DND-41 (cell line): ENCODE data around the gene CYREN.

Experiments used
- ATAC-seq: fragments of 200-7000 bp; cut with Tn5 transposase; 3 replicates; pipeline ENCODE4 v1.9.1; 2021; ENCODE audit warnings: low read depth; ENCODE audit not compliant: insufficient read depth
- DNase-seq: peaks from one replicate; pipeline ENCODE4 v3.0.0-alpha.2; 2020
- H2AFZ ChIP-seq: 2 replicates; pipeline ENCODE4 v1.6.0; 2012; ENCODE audit warnings: low read depth, low read length
- H3K27ac ChIP-seq: 2 replicates; pipeline ENCODE4 v1.5.1; 2012; ENCODE audit warnings: low read length, inconsistent platforms
- H3K27me3 ChIP-seq: fragments of 200-600 bp; sonication (generic); 2 replicates; pipeline ENCODE4 v1.6.0; 2012; ENCODE audit warnings: low read length, mild to moderate bottlenecking, inconsistent platforms; ENCODE audit not compliant: insufficient read depth, poor library complexity
- H3K36me3 ChIP-seq: 2 replicates; pipeline ENCODE4 v1.5.1; 2012; ENCODE audit warnings: low read length, inconsistent platforms; ENCODE audit not compliant: insufficient read depth
- H3K4me1 ChIP-seq: 2 replicates; pipeline ENCODE4 v1.5.1; 2012; ENCODE audit warnings: mild to moderate bottlenecking, low read length; ENCODE audit not compliant: insufficient read depth
- H3K4me2 ChIP-seq: 2 replicates; pipeline ENCODE4 v1.6.0; 2012; ENCODE audit warnings: mild to moderate bottlenecking, moderate library complexity, low read length, inconsistent platforms; ENCODE audit not compliant: insufficient read depth
- H3K4me3 ChIP-seq, 2 experiments: fragments of 200-600 bp in 1 of 2; shearing (Covaris generic) in 1 of 2; 2 replicates each; pipeline ENCODE4 v1.5.1; 2012 to 2016; ENCODE audit warnings: inconsistent platforms in 2 of 2, low read length in 2 of 2, mild to moderate bottlenecking in 2 of 2, low read depth in 1 of 2, moderate library complexity in 1 of 2
- H3K79me2 ChIP-seq: 2 replicates; pipeline ENCODE4 v1.6.0; 2012; ENCODE audit warnings: low read length, inconsistent platforms; ENCODE audit not compliant: insufficient read depth
- H3K9ac ChIP-seq: 2 replicates; pipeline ENCODE4 v1.6.0; 2012; ENCODE audit warnings: low read depth, mild to moderate bottlenecking, inconsistent platforms, low read length, moderate library complexity
- H3K9me3 ChIP-seq: 2 replicates; pipeline ENCODE4 v1.5.1; 2012; ENCODE audit warnings: low read length, moderate library complexity, mild to moderate bottlenecking, inconsistent platforms; ENCODE audit not compliant: insufficient read depth, severe bottlenecking
- H4K20me1 ChIP-seq: 2 replicates; pipeline ENCODE4 v1.6.0; 2012; ENCODE audit warnings: low read length; ENCODE audit not compliant: insufficient read depth
- EZH2 ChIP-seq: IDR thresholded peaks from 3 replicates; pipeline ENCODE4 v1.6.1; 2012; ENCODE audit warnings: borderline replicate concordance, low read depth, mild to moderate bottlenecking, moderate library complexity, low read length, inconsistent platforms; ENCODE audit not compliant: severe bottlenecking
- TF ChIP-seq, protein P1 (sequence below): IDR thresholded peaks from 2 replicates; pipeline ENCODE4 v1.5.1; 2012; ENCODE audit warnings: borderline replicate concordance, low read length, moderate library complexity, mild to moderate bottlenecking; ENCODE audit not compliant: poor library complexity, severe bottlenecking; ENCODE audit errors: extremely low read depth

Gene CYREN

DNA sequence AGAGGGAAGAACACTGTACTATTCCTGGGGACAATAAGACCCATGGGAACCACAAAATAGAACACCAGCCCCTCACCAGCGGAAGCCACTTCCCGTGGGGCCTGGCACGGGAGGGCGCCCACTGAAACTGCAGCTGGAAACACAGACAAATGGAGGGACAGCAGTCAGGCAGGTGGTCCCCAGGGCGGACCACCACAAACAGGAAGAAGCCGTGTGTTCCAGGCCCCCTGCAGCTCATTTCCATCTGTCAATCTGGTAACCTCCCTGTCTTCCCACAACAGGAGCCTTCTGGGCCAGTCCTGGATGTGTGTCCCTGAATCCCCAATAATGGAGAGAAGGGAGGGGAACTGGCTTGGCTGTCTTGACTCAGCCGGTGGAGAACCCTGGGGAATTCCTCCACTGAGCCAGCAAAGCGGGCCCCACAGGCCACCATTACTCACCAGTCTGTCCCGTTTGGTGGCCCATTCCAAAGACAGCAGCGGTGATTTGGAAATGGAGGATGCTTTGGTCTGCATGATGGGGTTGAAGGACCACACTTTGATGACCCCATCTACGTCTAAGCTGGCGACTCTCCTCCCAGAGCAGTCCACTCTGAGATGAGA is 24.1 kb upstream of the CYREN start:
- Histone ChIP-seq H3K27ac (no peak overlapping the region), H3K9ac (no peak overlapping the region), H3K4me3 (no peak overlapping the region), H3K79me2 (no peaks in the 10 kb centered on the region), H2AFZ (no peak overlapping the region), H4K20me1 (no peaks in the 10 kb centered on the region), H3K27me3 (no peaks in the 10 kb centered on the region), H3K4me2 (no peak overlapping the region), H3K9me3 (no peaks in the 10 kb centered on the region), H3K4me1 (no peaks in the 10 kb centered on the region), H3K36me3 (peaks cover 41% of the 10 kb centered on the region)
- no peak for DNase-seq
- TF ChIP-seq EZH2, result no peak
- TF ChIP-seq, protein P1, sequence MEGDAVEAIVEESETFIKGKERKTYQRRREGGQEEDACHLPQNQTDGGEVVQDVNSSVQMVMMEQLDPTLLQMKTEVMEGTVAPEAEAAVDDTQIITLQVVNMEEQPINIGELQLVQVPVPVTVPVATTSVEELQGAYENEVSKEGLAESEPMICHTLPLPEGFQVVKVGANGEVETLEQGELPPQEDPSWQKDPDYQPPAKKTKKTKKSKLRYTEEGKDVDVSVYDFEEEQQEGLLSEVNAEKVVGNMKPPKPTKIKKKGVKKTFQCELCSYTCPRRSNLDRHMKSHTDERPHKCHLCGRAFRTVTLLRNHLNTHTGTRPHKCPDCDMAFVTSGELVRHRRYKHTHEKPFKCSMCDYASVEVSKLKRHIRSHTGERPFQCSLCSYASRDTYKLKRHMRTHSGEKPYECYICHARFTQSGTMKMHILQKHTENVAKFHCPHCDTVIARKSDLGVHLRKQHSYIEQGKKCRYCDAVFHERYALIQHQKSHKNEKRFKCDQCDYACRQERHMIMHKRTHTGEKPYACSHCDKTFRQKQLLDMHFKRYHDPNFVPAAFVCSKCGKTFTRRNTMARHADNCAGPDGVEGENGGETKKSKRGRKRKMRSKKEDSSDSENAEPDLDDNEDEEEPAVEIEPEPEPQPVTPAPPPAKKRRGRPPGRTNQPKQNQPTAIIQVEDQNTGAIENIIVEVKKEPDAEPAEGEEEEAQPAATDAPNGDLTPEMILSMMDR, result no peak
- ATAC-seq, result no peak

DNA sequence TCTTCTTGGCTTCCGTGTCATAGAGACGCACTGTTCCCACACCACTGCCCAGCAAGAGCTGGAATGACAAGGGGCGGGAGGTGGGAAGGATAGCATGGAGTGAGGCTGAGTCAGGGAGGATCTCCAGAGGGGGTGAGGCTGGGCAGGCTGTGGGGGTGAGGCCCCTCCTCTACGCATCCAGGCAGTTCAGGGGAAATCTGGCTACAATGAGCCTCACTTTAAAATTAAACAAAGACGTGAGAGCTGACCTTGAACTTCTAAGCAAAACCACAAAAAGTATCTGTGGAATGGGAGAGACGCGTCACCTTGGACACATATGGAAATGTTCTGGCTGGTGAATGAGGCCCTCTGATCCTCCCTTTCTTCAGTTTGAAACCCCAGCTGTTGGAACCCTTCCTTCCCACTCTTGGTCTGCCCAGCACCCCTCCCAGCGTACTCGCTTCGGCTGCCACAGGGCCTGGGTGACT is 23.1 kb upstream of the CYREN start:
- no peak for DNase-seq
- no peak for ATAC-seq
- Histone ChIP-seq H3K9ac (no peak overlapping the region), H3K79me2 (no peaks in the 10 kb centered on the region), H3K9me3 (no peaks in the 10 kb centered on the region), H3K4me3 (no peak overlapping the region), H3K36me3 (peaks cover 50% of the 10 kb centered on the region), H3K4me1 (no peaks in the 10 kb centered on the region), H3K27ac (no peak overlapping the region), H4K20me1 (no peaks in the 10 kb centered on the region), H2AFZ (no peak overlapping the region), H3K27me3 (no peaks in the 10 kb centered on the region), H3K4me2 (no peak overlapping the region)
- TF ChIP-seq, protein P1, result no peak
- TF ChIP-seq EZH2, result no peak

DNA sequence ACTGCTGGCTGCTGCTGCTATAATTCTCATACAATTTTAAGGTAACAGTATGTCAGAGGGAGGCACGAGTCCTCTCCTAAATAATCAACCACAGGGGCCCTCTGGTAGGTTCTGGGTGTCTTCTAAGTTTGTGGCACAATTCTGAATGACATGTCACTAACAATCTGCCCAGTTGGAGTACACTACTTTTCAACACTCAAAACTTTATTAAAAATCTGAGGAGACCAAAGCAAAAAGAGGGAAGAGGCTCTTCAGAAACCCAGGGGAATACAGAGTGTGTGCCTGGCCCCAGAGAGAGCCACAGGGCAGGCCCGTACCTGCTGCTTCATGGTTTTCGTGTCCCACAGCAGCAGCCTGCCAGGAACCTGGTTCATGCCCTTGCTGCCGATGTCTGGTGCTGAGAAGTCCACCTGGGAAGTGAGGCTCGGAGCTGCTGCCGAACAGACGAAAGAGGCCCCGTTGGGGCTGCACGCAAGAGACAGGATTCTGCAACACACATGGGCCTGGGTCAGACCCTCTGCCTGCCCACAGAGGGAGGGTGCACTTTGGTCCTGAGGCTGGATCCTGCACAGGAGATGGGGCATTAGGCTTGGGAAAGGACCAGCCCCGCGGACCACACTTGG is 22.5 kb upstream of the CYREN start:
- TF ChIP-seq, protein P1, result no peak
- TF ChIP-seq EZH2, result no peak
- no peak overlapping the region for H3K4me2 ChIP-seq
- no peak overlapping the region for H3K9ac ChIP-seq
- no peaks in the 10 kb centered on the region for H3K79me2 ChIP-seq
- H3K9me3 ChIP-seq, result no peaks in the 10 kb centered on the region
- H3K36me3 ChIP-seq, result peaks cover 50% of the 10 kb centered on the region
- no peak overlapping the region for H2AFZ ChIP-seq
- H3K4me3 ChIP-seq, result no peak overlapping the region
- ATAC-seq (no peak), DNase-seq (no peak)
- no peaks in the 10 kb centered on the region for H3K4me1 ChIP-seq
- no peak overlapping the region for H3K27ac ChIP-seq
- no peaks in the 10 kb centered on the region for H3K27me3 ChIP-seq
- H4K20me1 ChIP-seq, result no peaks in the 10 kb centered on the region
